ENCODE measurements around the gene PEX10. TPM values are rescaled to one million over a fixed set of nuclear protein-coding genes. Genes with fewer than 3 reads are reported as not detected.
"Not testable (repeated sequence)": the region's sequence is repeated elsewhere in the genome, so short reads cannot be mapped to it uniquely, and the experiment has no call there.

PEX10 gene
- polyA plus RNA-seq (2012; ENCODE audit: low read depth, missing spikeins), result 11.2 TPM

DNA sequence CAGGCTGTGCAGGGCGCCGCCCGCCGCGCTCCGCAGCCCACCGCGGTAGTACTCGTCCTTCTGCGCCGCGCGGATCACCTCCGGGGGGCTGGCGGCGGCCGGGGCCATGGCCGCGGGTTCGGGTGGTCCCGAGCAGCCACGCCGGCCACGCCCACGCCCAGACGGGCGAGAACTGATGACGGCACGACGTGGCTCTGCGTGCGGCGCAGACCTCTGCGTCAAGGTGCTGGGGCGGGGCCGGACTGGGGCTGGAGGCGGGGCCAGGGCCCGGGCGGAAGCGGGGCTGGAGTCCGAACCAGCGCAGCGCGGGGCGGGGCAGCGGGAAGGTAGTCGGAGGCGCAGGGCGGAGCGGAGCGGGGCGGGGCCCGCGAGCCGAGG is at the start of gene PEX10:
PEX10 (minus strand) TSS at position 170 of the 378 bp plus-strand sequence; CDS start at position 108, 62 bp downstream.
- TF ChIP-seq PAX5 (IDR thresholded peaks at IDR 0.05; ENCODE audit: insufficient read depth, low read length, severe bottlenecking), result no peak
- TF ChIP-seq SPI1 (IDR thresholded peaks at IDR 0.05; ENCODE audit: low read depth, low read length), result no peak
- TF ChIP-seq TAF1 (IDR thresholded peaks at IDR 0.05; ENCODE audit: low read depth, low read length), result no peak
- TF ChIP-seq POU2F2 (IDR thresholded peaks at IDR 0.05; ENCODE audit: low read depth, low read length), result no peak
- TF ChIP-seq POLR2A (IDR thresholded peaks at IDR 0.05; ENCODE audit: low read depth, low read length), result no peak
- no peak for TF ChIP-seq POLR2AphosphoS5 (IDR thresholded peaks at IDR 0.05; ENCODE audit: low read depth, low read length)
- FAIRE-seq (peak; percentile 100), DNase-seq (ENCODE audit: insufficient read length, low spot score) (peak; percentile 98)

DNA sequence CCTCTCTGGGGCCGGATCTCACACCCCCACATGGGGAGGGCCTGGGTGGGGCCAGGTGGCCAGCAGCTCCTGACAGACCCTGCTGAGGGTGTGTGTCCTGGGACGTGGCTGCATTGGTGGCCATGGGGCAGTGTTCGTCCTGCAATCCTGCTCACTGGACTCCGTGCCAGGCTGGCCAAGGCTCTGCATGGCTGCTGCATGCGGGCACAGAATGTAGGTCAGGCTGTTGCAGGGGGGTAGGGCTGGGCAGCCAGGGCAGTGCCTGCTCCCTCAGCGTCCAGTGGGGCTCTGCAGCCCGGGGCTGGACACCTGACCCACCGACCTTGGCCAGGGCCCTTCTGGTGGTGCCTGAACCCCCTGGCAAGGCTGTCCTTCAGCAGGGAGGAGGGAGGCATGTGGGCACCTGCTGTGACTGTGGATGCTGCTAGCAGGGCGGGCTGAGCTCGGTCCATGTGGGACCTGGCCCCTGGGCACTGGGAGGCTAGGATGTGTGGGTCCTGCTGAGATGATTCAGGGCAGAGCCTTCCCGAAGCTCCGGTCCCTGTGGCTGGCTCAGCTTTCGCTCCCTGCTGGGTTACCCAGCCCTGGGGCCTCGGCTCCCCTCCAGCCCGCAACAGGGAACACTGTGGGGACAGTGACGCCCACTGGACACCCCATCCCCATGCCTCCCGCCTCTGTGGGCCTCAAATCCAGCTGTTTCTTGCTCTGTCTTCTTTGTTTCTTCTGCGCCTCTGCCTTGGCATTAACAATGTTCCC is 48.8 kb upstream of the PEX10 start:
- TF ChIP-seq POU2F2 (IDR thresholded peaks at IDR 0.05; ENCODE audit: low read depth, low read length) (no peak), PAX5 (IDR thresholded peaks at IDR 0.05; ENCODE audit: insufficient read depth, low read length, severe bottlenecking) (no peak), TAF1 (IDR thresholded peaks at IDR 0.05; ENCODE audit: low read depth, low read length) (no peak), POLR2A (IDR thresholded peaks at IDR 0.05; ENCODE audit: low read depth, low read length) (no peak), SPI1 (IDR thresholded peaks at IDR 0.05; ENCODE audit: low read depth, low read length) (no peak), POLR2AphosphoS5 (IDR thresholded peaks at IDR 0.05; ENCODE audit: low read depth, low read length) (no peak)
- no peak for DNase-seq (ENCODE audit: insufficient read length, low spot score)
- FAIRE-seq, result no peak

DNA sequence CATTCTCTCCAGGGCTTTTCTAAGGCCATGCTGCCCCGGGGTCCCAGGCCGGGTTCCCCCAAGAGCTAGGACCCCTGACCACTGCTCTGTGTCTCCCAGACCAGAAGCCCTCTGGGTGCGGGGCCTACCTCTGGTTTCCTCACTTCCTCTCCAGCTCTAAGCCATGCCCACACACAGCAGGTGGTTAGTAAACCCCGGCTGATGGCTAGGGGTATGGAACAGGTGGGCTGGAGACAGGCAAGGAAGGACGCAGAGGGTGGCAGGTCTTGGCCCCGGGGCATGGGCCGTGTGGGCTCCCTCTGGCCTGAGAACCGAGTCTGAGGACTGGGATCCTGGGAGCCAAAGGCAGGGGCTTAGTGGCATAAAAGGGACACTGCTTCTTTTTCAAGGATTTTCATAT is 47.8 kb upstream of the PEX10 start:
- TF ChIP-seq POLR2AphosphoS5 (IDR thresholded peaks at IDR 0.05; ENCODE audit: low read depth, low read length) (no peak), TAF1 (IDR thresholded peaks at IDR 0.05; ENCODE audit: low read depth, low read length) (no peak)
- no peak for FAIRE-seq
- DNase-seq (ENCODE audit: insufficient read length, low spot score), result no peak

DNA sequence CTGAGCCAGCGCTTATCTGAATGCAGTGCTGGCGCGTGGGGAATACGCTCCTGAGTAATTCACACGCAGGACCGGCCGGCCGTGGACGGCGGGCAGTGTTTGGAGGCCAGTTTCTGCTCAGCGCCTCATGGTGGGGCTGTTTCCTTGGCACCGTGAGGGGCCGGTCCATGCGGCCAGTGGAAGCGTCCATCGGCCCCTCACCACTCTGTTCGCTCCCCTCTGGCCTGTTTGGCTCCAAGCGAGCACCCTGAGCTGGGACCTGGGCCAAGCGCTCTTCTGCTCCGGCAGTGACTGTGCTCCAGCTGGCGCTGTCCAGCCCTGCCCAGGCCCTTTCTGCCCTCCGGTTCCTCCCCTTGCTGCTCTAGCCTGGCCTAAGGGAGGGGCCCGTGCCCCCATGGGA is 47.4 kb upstream of the PEX10 start:
- DNase-seq (ENCODE audit: insufficient read length, low spot score), result no peak
- no peak for FAIRE-seq
- no peak for TF ChIP-seq POLR2AphosphoS5 (IDR thresholded peaks at IDR 0.05; ENCODE audit: low read depth, low read length)
- no peak for TF ChIP-seq POLR2A (IDR thresholded peaks at IDR 0.05; ENCODE audit: low read depth, low read length)
- no peak for TF ChIP-seq PAX5 (IDR thresholded peaks at IDR 0.05; ENCODE audit: insufficient read depth, low read length, severe bottlenecking)
- TF ChIP-seq SPI1 (IDR thresholded peaks at IDR 0.05; ENCODE audit: low read depth, low read length), result no peak
- TF ChIP-seq POU2F2 (IDR thresholded peaks at IDR 0.05; ENCODE audit: low read depth, low read length), result no peak

DNA sequence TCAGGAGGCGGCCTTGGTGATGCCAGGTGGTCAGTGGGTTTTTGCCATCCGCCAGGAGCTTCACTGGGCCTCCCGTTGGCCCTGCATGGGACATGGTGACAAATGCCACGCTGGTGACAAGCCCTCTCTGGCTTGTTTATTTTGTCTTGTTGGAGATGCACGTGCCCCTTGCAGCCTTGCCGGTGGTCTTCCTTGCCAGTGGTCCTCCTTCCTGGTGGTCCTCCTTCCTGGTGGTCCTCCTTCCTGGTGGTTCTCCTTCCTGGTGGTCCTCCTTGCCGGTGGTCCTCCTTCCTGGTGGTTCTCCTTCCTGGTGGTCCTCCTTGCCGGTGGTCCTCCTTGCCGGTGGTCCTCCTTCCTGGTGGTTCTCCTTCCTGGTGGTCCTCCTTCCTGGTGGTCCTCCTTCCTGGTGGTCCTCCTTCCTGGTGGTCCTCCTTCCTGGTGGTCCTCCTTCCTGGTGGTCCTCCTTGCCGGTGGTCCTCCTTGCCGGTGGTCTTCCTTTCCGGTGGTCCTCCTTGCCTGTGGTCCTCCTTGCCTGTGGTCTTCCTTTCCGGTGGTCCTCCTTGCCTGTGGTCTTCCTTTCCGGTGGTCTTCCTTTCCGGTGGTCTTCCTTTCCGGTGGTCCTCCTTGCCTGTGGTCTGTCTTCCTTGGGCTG is 46.9 kb upstream of the PEX10 start:
- not testable (repeated sequence) for DNase-seq (ENCODE audit: insufficient read length, low spot score); FAIRE-seq

DNA sequence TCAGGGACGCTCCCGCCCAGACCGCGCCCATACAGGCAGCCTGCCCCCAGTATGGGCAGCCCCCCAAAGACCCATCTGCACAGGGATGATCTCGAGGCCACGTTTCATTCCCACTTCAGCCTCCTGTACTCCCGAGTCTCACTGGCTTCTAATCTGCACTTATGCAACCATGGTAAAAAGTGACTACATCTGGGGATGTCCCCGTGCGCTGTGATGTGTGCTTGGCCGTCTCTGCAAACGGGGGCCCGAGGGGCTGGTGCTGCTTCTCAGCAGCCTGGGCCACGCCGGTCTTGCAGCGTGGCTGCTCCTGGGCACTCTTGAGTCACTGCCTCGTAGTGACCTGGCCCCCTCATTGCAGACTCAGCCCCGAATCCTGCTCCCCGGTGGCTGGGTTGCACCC is 46.3 kb upstream of the PEX10 start:
- FAIRE-seq (no peak), DNase-seq (ENCODE audit: insufficient read length, low spot score) (no peak)
- no peak for TF ChIP-seq TAF1 (IDR thresholded peaks at IDR 0.05; ENCODE audit: low read depth, low read length)
- TF ChIP-seq PAX5 (IDR thresholded peaks at IDR 0.05; ENCODE audit: insufficient read depth, low read length, severe bottlenecking), result no peak
- TF ChIP-seq POLR2A (IDR thresholded peaks at IDR 0.05; ENCODE audit: low read depth, low read length), result no peak
- TF ChIP-seq POLR2AphosphoS5 (IDR thresholded peaks at IDR 0.05; ENCODE audit: low read depth, low read length), result no peak
- no peak for TF ChIP-seq POU2F2 (IDR thresholded peaks at IDR 0.05; ENCODE audit: low read depth, low read length)
- no peak for TF ChIP-seq SPI1 (IDR thresholded peaks at IDR 0.05; ENCODE audit: low read depth, low read length)

DNA sequence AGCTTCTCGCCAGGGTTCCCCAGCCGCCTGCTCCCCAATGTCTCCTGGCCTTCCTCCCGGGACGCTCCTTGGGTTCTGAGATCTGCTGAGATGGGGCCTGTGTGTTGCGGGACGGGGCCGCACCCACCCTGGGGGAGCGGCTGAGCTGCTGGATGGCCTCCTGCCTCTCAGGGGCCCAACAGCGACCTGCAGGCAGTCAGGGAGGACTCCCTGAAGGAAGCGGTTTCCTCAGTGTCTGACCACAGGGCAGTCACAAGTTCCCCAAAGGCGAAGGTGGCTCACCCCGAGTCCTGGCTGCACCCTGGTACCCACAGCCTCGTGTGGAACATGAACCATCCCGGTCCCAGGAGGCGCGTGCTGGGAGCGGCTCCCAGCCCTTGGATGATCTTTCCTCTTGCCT is 45.1 kb upstream of the PEX10 start:
- FAIRE-seq (no peak), DNase-seq (ENCODE audit: insufficient read length, low spot score) (no peak)
- no peak for TF ChIP-seq POU2F2 (IDR thresholded peaks at IDR 0.05; ENCODE audit: low read depth, low read length)
- no peak for TF ChIP-seq PAX5 (IDR thresholded peaks at IDR 0.05; ENCODE audit: insufficient read depth, low read length, severe bottlenecking)

DNA sequence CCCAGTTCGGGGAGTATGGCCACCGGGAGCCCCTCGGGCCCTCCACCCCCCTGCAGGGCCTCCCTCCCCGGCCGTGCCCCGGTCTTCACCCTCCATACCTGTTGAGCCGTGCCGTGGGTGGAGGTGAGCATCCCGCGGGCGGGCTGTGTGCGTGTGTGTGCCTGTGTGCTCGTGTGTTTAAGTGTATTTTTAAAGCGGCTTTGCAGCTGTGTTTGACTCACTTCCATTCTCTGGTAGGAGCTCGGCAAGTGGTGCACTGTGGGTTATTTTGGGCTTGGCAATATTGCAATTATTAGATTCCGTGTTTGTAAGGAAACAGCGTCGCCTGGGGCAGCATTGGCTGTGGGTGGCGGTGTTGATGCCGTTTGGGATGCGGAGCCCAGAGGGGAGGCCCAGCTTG is 43.4 kb upstream of the PEX10 start:
- no peak for FAIRE-seq
- no peak for DNase-seq (ENCODE audit: insufficient read length, low spot score)
- no peak for TF ChIP-seq POU2F2 (IDR thresholded peaks at IDR 0.05; ENCODE audit: low read depth, low read length)
- TF ChIP-seq POLR2A (IDR thresholded peaks at IDR 0.05; ENCODE audit: low read depth, low read length), result no peak
- TF ChIP-seq POLR2AphosphoS5 (IDR thresholded peaks at IDR 0.05; ENCODE audit: low read depth, low read length), result no peak
- no peak for TF ChIP-seq SPI1 (IDR thresholded peaks at IDR 0.05; ENCODE audit: low read depth, low read length)
- no peak for TF ChIP-seq PAX5 (IDR thresholded peaks at IDR 0.05; ENCODE audit: insufficient read depth, low read length, severe bottlenecking)
- no peak for TF ChIP-seq TAF1 (IDR thresholded peaks at IDR 0.05; ENCODE audit: low read depth, low read length)

DNA sequence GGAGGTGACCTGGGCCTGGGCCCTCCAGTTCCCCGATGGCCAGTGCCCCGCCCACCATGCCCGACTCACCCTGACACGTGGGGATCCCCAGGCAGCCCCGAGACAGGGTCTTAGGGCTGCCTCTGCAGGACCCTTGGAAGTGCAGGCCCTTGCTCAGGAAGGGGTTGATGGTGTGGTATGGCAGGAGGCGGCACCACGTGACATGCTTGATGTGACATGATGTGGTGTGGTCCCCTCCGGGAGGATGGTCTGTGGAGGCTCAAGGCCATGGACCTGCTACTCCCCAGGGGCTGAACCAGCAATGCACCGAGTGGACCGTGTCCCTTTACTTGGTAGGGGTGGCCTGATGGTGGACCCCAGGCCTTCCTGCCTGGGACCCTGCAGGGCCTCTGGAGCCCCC is 41.9 kb upstream of the PEX10 start:
- no peak for DNase-seq (ENCODE audit: insufficient read length, low spot score)
- no peak for FAIRE-seq
- TF ChIP-seq TAF1 (IDR thresholded peaks at IDR 0.05; ENCODE audit: low read depth, low read length), result no peak
- no peak for TF ChIP-seq POLR2AphosphoS5 (IDR thresholded peaks at IDR 0.05; ENCODE audit: low read depth, low read length)
- no peak for TF ChIP-seq PAX5 (IDR thresholded peaks at IDR 0.05; ENCODE audit: insufficient read depth, low read length, severe bottlenecking)
- TF ChIP-seq SPI1 (IDR thresholded peaks at IDR 0.05; ENCODE audit: low read depth, low read length), result no peak
- TF ChIP-seq POU2F2 (IDR thresholded peaks at IDR 0.05; ENCODE audit: low read depth, low read length), result no peak
- no peak for TF ChIP-seq POLR2A (IDR thresholded peaks at IDR 0.05; ENCODE audit: low read depth, low read length)

DNA sequence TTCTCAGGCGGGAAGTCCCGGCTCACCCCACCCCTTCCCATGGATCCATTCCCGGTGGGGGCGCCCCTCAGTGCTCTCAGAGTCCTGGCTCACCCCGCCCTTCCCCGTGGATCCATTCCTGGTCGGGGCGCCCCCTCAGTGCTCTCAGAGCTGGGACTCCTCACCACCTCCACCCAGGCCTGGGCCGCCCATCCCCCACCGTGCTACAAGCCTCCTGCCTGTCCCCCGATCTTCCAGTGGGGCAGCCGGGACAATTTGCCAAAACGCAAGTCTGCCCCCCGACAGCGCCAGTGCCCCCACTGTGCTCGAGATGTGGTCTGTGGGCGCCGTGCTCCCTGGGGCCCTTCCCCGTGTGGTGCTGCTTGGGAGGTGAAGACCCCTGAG is 40.6 kb upstream of the PEX10 start:
- FAIRE-seq (no peak), DNase-seq (ENCODE audit: insufficient read length, low spot score) (no peak)
- no peak for TF ChIP-seq POLR2A (IDR thresholded peaks at IDR 0.05; ENCODE audit: low read depth, low read length)
- TF ChIP-seq TAF1 (IDR thresholded peaks at IDR 0.05; ENCODE audit: low read depth, low read length), result no peak
- TF ChIP-seq SPI1 (IDR thresholded peaks at IDR 0.05; ENCODE audit: low read depth, low read length), result no peak
- no peak for TF ChIP-seq POLR2AphosphoS5 (IDR thresholded peaks at IDR 0.05; ENCODE audit: low read depth, low read length)
- TF ChIP-seq POU2F2 (IDR thresholded peaks at IDR 0.05; ENCODE audit: low read depth, low read length), result no peak
- TF ChIP-seq PAX5 (IDR thresholded peaks at IDR 0.05; ENCODE audit: insufficient read depth, low read length, severe bottlenecking), result no peak
